ENCODE results near the gene UPP1.

Gene UPP1

DNA sequence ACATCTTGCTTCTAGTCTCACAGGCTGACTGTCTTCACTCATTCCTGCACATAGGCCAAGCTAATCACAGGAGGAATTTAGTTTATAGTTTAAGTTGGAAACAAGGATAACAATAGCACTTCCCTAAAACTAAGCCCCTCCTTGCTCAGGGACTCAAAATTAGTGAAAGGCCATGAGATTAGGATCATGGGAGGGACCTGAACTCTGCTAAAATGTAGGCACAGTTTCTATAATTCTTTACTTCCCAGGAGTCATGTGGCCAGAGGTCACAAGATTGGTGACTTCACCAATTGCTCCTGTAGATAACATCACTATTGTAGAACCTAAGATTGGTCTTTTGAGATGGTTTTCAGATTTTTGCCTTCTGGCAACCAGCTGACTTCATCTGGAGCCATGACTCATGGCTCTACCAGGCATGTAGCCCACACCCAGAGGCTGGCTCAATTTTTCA lies 14.8 kb upstream of the UPP1 start:
- no peak for TF ChIP-seq GATA3 (IDR thresholded peaks at IDR 0.05; ENCODE audit: low read depth, low read length)
- no peak for TF ChIP-seq GATA2 (IDR thresholded peaks at IDR 0.05; ENCODE audit: low read depth, low read length)

DNA sequence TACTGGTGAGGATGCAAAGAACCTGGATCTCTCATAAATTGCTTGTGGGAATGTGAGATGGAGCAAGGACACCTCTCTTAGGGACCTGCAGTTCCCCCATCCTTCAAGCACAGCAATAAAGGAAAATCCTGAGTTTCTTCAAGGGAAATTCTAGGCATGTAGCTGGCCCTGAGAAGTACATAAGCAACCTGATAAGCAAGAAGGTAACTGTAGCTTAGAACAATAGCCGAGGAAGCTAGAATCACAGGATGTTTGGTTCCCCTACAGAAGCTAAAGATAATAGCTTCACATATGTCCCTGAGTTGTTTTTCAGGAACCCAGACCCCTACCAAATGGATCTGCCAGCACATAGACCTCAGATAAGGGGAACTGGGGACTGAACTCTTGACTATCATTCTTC lies 11.6 kb upstream of the UPP1 start:
- TF ChIP-seq GATA2 (IDR thresholded peaks at IDR 0.05; ENCODE audit: low read depth, low read length) (no peak), GATA3 (IDR thresholded peaks at IDR 0.05; ENCODE audit: low read depth, low read length) (no peak)

- TF ChIP-seq GATA2 (IDR thresholded peaks at IDR 0.05; ENCODE audit: low read depth, low read length), result no peak
- no peak for TF ChIP-seq GATA3 (IDR thresholded peaks at IDR 0.05; ENCODE audit: low read depth, low read length)
These were observed 10.6 kb upstream of the UPP1 start for GRCh38 chr7:48078470-48078869.

- no peak for TF ChIP-seq GATA3 (IDR thresholded peaks at IDR 0.05; ENCODE audit: low read depth, low read length)
- no peak for TF ChIP-seq GATA2 (IDR thresholded peaks at IDR 0.05; ENCODE audit: low read depth, low read length)
These were observed 5.8 kb upstream of the UPP1 start for GRCh38 chr7:48083114-48083830.

DNA sequence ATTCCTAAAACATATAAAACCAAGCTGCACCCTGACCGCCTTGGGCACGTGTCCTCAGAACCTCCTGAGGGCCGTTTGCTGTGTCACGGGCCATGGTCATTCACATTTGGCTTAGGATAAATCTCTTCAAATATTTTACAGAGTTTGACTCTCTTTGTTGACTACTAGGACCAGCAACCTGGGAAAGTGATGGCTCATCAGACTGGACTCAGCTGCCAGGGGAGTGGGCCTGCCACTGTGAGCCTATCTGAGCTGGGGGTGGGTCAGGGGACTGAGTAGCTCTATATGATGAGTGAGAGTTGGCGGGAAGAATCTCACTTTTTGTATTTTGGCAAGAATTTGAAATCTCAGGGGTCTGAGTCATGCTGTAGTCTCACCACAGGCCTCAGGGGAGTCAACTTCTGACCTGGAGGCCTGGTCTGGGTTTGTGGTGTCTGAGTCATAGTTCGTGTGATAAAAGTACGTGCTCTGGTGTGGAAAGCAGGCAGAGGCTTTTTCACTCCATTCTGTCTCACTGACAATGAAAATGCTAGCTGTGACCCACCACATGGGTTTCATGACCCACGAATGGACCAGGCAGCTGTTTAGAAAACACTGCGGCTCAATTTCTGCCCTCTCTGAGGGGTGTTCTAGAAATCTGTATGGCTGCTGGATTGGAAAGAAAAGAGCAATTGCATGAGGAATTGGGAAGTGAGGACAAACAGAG lies 4.2 kb upstream of the UPP1 start:
- TF ChIP-seq GATA3 (IDR thresholded peaks at IDR 0.05; ENCODE audit: low read depth, low read length) (no peak), GATA2 (IDR thresholded peaks at IDR 0.05; ENCODE audit: low read depth, low read length) (no peak)

- TF ChIP-seq GATA3 (IDR thresholded peaks at IDR 0.05; ENCODE audit: low read depth, low read length) (no peak), GATA2 (IDR thresholded peaks at IDR 0.05; ENCODE audit: low read depth, low read length) (no peak)
These were observed 3.7 kb upstream of the UPP1 start for GRCh38 chr7:48085433-48085791.

GRCh38 chr7:48085942-48086341 lies 3.1 kb upstream of the UPP1 start:
- TF ChIP-seq GATA3 (IDR thresholded peaks at IDR 0.05; ENCODE audit: low read depth, low read length), result no peak
- no peak for TF ChIP-seq GATA2 (IDR thresholded peaks at IDR 0.05; ENCODE audit: low read depth, low read length)

- TF ChIP-seq GATA2 (IDR thresholded peaks at IDR 0.05; ENCODE audit: low read depth, low read length) (no peak), GATA3 (IDR thresholded peaks at IDR 0.05; ENCODE audit: low read depth, low read length) (no peak)
These were observed 1.7 kb upstream of the UPP1 start for GRCh38 chr7:48087349-48087748.

DNA sequence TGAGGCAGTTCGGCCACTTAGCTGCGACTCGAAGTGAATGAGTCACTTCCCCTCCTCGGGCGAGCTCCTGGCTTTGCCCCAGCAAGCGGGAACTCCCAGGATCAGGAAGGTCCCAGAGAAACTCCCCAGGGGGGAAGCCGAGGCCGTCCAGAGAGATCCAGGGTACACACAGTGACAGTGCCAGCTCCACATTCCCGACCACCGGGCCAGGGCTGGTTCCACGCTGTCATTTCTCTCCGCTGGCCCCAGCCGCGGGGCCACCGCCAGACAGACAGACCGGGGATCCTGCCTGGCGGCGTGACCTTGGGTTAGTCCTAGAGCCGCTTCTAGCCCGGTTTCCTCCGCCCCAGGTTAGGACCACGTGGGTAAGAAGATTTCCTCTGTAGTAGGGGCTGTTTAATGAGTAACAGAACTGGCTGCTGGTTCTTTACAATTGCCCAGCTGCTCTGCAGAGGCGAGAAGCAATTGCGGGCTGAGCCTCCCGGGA lies 463 bp upstream of the UPP1 start:
- TF ChIP-seq GATA2 (IDR thresholded peaks at IDR 0.05; ENCODE audit: low read depth, low read length), result no peak
- no peak for TF ChIP-seq GATA3 (IDR thresholded peaks at IDR 0.05; ENCODE audit: low read depth, low read length)

DNA sequence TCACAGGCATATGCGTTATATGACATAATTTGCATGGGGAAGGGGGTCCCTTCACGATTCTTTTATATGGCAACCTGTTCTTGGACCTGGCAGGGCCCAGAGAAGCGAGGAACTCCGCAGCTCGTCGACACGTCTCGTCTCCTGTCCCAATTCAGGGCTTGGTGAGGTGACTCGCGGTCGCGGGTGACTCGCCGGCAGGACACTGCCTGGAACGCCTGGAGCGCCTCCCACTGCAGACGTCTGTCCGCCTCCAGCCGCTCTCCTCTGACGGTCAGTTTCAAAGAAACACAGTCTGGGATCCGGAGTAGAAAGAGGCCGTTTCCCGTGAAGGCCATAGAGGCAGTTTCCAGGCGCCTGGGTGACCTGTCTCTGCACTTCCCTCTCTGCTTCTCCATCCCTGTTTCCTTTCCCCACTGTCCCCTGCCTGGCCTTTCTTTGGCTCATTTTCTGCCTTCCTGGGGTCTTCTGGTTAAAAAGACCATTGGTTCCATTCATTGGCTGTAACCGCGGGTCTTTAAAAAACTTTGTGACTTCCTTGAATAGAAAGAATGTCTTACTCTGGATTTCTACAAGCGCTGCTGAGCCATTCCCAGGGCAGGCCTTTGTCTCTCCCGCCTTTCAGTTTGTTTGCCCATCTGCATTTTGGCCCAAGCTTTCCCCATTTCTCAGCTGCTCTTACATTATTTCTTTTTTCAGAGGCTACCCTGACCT lies 1.2 kb downstream of the UPP1 start:
- no peak for TF ChIP-seq GATA2 (IDR thresholded peaks at IDR 0.05; ENCODE audit: low read depth, low read length)
- TF ChIP-seq GATA3 (IDR thresholded peaks at IDR 0.05; ENCODE audit: low read depth, low read length), result no peak

GRCh38 chr7:48091506-48092433 lies 2.7 kb downstream of the UPP1 start:
- TF ChIP-seq GATA3 (IDR thresholded peaks at IDR 0.05; ENCODE audit: low read depth, low read length) (no peak), GATA2 (IDR thresholded peaks at IDR 0.05; ENCODE audit: low read depth, low read length) (no peak)

- no peak for TF ChIP-seq GATA3 (IDR thresholded peaks at IDR 0.05; ENCODE audit: low read depth, low read length)
- no peak for TF ChIP-seq GATA2 (IDR thresholded peaks at IDR 0.05; ENCODE audit: low read depth, low read length)
These were observed 5.8 kb downstream of the UPP1 start for GRCh38 chr7:48094861-48095293.

- TF ChIP-seq GATA2 (IDR thresholded peaks at IDR 0.05; ENCODE audit: low read depth, low read length), result no peak
- no peak for TF ChIP-seq GATA3 (IDR thresholded peaks at IDR 0.05; ENCODE audit: low read depth, low read length)
These were observed 7.2 kb downstream of the UPP1 start for GRCh38 chr7:48096273-48096672.
